Measurements from ENCODE around the gene IFNAR2.
"Not testable (repeated sequence)": the region's sequence is repeated elsewhere in the genome, so short reads cannot be mapped to it uniquely, and the experiment has no call there.

Gene IFNAR2

DNA sequence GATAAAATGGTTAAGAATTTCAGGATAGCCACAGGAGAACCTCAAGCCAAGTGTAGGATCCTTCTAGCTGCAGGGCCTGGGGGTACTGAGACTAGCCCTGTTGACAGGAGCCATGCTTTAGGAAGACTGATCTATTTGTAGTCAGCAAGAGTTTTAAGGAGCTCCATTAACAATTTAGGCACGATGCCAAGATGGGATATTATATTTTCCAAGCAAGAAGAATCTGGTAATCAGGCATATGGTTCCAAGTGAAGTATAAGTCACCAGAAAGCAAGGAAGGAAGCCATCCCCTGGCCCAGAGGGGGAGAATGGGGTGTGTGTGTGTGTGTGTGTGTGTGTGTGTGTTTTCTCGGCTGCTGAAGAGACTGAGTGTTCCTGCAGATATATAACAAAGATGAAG is 7.0 kb downstream of the IFNAR2 start:
- H3K36me3 ChIP-seq (ENCODE audit: control insufficient read depth in 1 of 2, insufficient read depth in 2 of 2, low read length in 2 of 2), result no peaks in the 10 kb centered on the region
- peaks cover 0 to 12% of the 10 kb centered on the region in 2 donors for H3K4me1 ChIP-seq (ENCODE audit: control insufficient read depth in 1 of 2, insufficient read depth in 2 of 2, low read length in 2 of 2)
- no peak overlapping the region for H3K4me3 ChIP-seq (ENCODE audit: low read depth in 1 of 2, low read length in 2 of 2)
- H3K27ac ChIP-seq (ENCODE audit: low read length), result no peak overlapping the region
- H3K27me3 ChIP-seq (ENCODE audit: low read depth, low read length), result no peaks in the 10 kb centered on the region
- H3K9me3 ChIP-seq (ENCODE audit: control insufficient read depth in 1 of 2, low read length in 2 of 2), result no peaks in the 10 kb centered on the region

DNA sequence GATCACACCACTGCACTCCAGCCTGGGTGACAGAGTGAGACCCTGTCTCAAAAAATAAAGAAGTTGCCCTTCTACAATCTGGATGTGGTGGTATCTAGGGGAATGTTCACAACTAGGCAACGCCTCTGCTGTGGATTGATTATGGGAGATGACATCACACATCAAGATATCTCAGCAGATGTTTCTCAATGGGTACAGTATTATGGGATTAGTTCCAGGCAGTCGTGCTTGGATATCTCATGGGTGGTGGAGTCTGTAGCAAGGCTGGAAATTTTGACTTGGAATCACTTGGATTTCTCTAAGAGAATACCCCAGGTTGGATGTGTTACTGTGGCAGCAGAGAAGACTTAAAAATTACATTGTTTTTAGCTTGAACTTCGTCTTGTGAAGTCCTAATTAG is 7.7 kb downstream of the IFNAR2 start:
- Histone ChIP-seq H3K36me3 (ENCODE audit: control insufficient read depth in 1 of 2, insufficient read depth in 2 of 2, low read length in 2 of 2) (no peaks in the 10 kb centered on the region), H3K9me3 (ENCODE audit: control insufficient read depth in 1 of 2, low read length in 2 of 2) (no peaks in the 10 kb centered on the region), H3K4me1 (ENCODE audit: control insufficient read depth in 1 of 2, insufficient read depth in 2 of 2, low read length in 2 of 2) (peaks cover 0 to 8% of the 10 kb centered on the region in 2 donors), H3K27me3 (ENCODE audit: low read depth, low read length) (no peaks in the 10 kb centered on the region), H3K4me3 (ENCODE audit: low read depth in 1 of 2, low read length in 2 of 2) (no peak overlapping the region), H3K27ac (ENCODE audit: low read length) (no peak overlapping the region)

GRCh38 chr21:33238146-33238545 is 8.4 kb downstream of the IFNAR2 start:
- Histone ChIP-seq H3K27me3 (ENCODE audit: low read depth, low read length) (no peaks in the 10 kb centered on the region), H3K9me3 (ENCODE audit: control insufficient read depth in 1 of 2, low read length in 2 of 2) (no peaks in the 10 kb centered on the region), H3K4me3 (ENCODE audit: low read depth in 1 of 2, low read length in 2 of 2) (no peak overlapping the region), H3K36me3 (ENCODE audit: control insufficient read depth in 1 of 2, insufficient read depth in 2 of 2, low read length in 2 of 2) (peaks cover 0 to 2% of the 10 kb centered on the region in 2 donors), H3K27ac (ENCODE audit: low read length) (peak overlapping the region; percentile 36), H3K4me1 (ENCODE audit: control insufficient read depth in 1 of 2, insufficient read depth in 2 of 2, low read length in 2 of 2) (peaks cover 0 to 8% of the 10 kb centered on the region in 2 donors)

- H3K4me1 ChIP-seq (ENCODE audit: control insufficient read depth in 1 of 2, insufficient read depth in 2 of 2, low read length in 2 of 2), result peaks cover 0 to 8% of the 10 kb centered on the region in 2 donors
- H3K27me3 ChIP-seq (ENCODE audit: low read depth, low read length), result no peaks in the 10 kb centered on the region
- H3K4me3 ChIP-seq (ENCODE audit: low read depth in 1 of 2, low read length in 2 of 2), result no peak overlapping the region
- no peaks in the 10 kb centered on the region for H3K9me3 ChIP-seq (ENCODE audit: control insufficient read depth in 1 of 2, low read length in 2 of 2)
- peaks cover 0 to 8% of the 10 kb centered on the region in 2 donors for H3K36me3 ChIP-seq (ENCODE audit: control insufficient read depth in 1 of 2, insufficient read depth in 2 of 2, low read length in 2 of 2)
- H3K27ac ChIP-seq (ENCODE audit: low read length), result no peak overlapping the region
Observed at GRCh38 chr21:33238565-33239255, 9.0 kb downstream of the IFNAR2 start.

DNA sequence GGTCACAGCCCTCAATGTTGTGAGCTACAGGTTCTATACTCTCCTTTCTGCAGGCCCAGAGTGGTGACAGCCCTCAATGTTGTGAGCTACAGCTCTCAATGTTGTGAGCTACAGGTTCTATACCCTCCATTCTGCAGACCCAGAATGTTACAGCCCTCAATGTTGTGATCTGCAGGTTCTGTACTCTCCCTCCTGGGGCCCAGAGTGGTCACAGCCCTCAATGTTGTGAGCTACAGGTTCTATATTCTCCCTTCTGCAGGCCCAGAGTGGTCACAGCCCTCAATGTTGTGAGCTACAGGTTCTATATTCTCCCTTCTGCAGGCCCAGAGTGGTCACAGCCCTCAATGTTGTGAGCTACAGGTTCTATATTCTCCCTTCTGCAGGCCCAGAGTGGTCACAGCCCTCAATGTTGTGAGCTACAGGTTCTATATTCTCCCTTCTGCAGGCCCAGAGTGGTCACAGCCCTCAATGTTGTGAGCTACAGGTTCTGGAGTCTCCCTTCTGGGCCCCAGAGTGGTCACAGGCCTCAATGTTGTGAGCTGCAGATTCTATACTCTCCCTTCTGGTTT is 9.9 kb downstream of the IFNAR2 start:
- H3K9me3 ChIP-seq (ENCODE audit: control insufficient read depth in 1 of 2, low read length in 2 of 2); H3K27ac ChIP-seq (ENCODE audit: low read length); H3K4me1 ChIP-seq (ENCODE audit: control insufficient read depth in 1 of 2, insufficient read depth in 2 of 2, low read length in 2 of 2); H3K27me3 ChIP-seq (ENCODE audit: low read depth, low read length); H3K4me3 ChIP-seq (ENCODE audit: low read depth in 1 of 2, low read length in 2 of 2): not testable (repeated sequence)
- H3K36me3 ChIP-seq (ENCODE audit: control insufficient read depth in 1 of 2, insufficient read depth in 2 of 2, low read length in 2 of 2), result peaks cover 3 to 12% of the 10 kb centered on the region in 2 donors

GRCh38 chr21:33240404-33240803 is 10.7 kb downstream of the IFNAR2 start:
- H3K27me3 ChIP-seq (ENCODE audit: low read depth, low read length), result no peaks in the 10 kb centered on the region
- H3K27ac ChIP-seq (ENCODE audit: low read length), result no peak overlapping the region
- peaks cover 11 to 18% of the 10 kb centered on the region in 2 donors for H3K36me3 ChIP-seq (ENCODE audit: control insufficient read depth in 1 of 2, insufficient read depth in 2 of 2, low read length in 2 of 2)
- H3K4me3 ChIP-seq (ENCODE audit: low read depth in 1 of 2, low read length in 2 of 2), result no peak overlapping the region
- no peaks in the 10 kb centered on the region for H3K9me3 ChIP-seq (ENCODE audit: control insufficient read depth in 1 of 2, low read length in 2 of 2)
- H3K4me1 ChIP-seq (ENCODE audit: control insufficient read depth in 1 of 2, insufficient read depth in 2 of 2, low read length in 2 of 2), result peaks cover 0 to 8% of the 10 kb centered on the region in 2 donors

DNA sequence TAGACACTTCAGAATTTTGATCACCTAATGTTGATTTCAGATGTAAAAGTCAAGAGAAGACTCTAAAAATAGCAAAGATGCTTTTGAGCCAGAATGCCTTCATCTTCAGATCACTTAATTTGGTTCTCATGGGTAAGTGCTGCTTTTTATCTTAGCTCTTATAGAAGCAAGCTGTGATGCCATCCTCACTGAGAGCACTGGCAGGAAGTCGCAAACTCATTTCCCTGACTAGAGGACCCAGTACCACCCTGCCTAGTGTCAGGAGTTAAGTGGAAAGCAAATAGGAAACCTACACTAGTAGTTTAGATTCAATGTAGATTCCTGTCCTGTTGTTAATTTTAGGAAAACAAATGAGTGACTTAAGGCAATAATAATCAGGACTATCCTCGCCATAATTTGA is 12.1 kb downstream of the IFNAR2 start:
- Histone ChIP-seq H3K4me1 (ENCODE audit: control insufficient read depth in 1 of 2, insufficient read depth in 2 of 2, low read length in 2 of 2) (peaks cover 0 to 3% of the 10 kb centered on the region in 2 donors), H3K27ac (ENCODE audit: low read length) (no peak overlapping the region), H3K27me3 (ENCODE audit: low read depth, low read length) (no peaks in the 10 kb centered on the region), H3K9me3 (ENCODE audit: control insufficient read depth in 1 of 2, low read length in 2 of 2) (no peaks in the 10 kb centered on the region), H3K4me3 (ENCODE audit: low read depth in 1 of 2, low read length in 2 of 2) (no peak overlapping the region), H3K36me3 (ENCODE audit: control insufficient read depth in 1 of 2, insufficient read depth in 2 of 2, low read length in 2 of 2) (peaks cover 23 to 28% of the 10 kb centered on the region in 2 donors)

DNA sequence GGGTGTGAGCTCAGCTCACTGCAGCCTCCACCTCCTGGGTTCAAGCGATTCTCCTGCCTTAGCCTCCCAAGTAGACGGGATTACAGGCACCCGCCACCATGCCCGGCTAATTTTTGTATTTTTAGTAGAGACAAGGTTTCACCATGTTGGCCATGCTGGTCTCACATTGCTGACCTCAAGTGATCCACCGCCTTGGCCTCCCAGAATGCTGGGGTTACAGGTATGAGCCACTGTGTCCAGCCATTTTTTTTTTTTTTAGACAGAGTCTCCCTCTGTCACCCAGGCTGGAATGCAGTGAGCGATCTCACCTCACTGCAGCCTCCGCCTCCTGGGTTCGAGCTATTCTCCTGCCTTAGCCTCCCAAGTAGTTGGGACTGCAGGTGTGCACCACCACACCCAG is 13.1 kb downstream of the IFNAR2 start:
- H3K36me3 ChIP-seq (ENCODE audit: control insufficient read depth in 1 of 2, insufficient read depth in 2 of 2, low read length in 2 of 2), result peaks cover 30 to 38% of the 10 kb centered on the region in 2 donors
- not testable (repeated sequence) for H3K9me3 ChIP-seq (ENCODE audit: control insufficient read depth in 1 of 2, low read length in 2 of 2); H3K27me3 ChIP-seq (ENCODE audit: low read depth, low read length); H3K4me3 ChIP-seq (ENCODE audit: low read depth in 1 of 2, low read length in 2 of 2); H3K27ac ChIP-seq (ENCODE audit: low read length); H3K4me1 ChIP-seq (ENCODE audit: control insufficient read depth in 1 of 2, insufficient read depth in 2 of 2, low read length in 2 of 2)

DNA sequence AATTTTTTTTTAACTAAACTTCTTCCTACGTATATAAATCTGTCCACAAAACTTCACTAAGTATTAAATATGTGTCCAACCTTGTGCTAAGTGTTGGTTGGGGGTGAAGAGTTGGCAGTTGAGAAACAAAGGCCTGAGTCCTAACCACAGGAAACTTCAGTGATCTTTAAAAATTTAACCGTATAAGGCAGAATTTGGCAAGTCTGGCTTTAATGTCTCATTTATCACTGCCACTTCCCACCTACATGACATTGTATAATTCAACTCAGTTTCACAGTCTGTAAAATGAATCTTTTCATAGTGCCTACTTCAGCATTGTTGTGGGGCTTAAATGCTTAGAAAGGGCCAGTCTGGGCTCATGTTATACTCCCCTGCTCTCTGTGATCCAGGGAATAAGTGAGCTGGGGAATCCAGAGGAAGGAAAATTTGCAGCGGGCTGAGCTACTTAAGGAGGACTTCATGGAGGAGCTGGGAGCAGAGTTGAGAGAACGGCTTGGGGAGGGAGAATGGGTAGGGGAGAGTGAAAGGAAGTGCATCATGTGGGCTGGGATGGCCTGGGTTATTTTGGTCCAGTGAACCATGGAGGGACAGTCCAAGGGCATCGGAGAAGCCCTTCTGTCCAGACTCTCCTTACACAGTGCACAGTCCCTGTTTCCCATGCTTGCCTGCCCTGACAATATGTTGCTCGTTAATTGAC is 14.5 kb downstream of the IFNAR2 start:
- Histone ChIP-seq H3K36me3 (ENCODE audit: control insufficient read depth in 1 of 2, insufficient read depth in 2 of 2, low read length in 2 of 2) (peaks cover 37 to 49% of the 10 kb centered on the region in 2 donors), H3K27ac (ENCODE audit: low read length) (no peak overlapping the region), H3K9me3 (ENCODE audit: control insufficient read depth in 1 of 2, low read length in 2 of 2) (no peaks in the 10 kb centered on the region), H3K4me1 (ENCODE audit: control insufficient read depth in 1 of 2, insufficient read depth in 2 of 2, low read length in 2 of 2) (peaks cover 0 to 3% of the 10 kb centered on the region in 2 donors), H3K4me3 (ENCODE audit: low read depth in 1 of 2, low read length in 2 of 2) (no peak overlapping the region), H3K27me3 (ENCODE audit: low read depth, low read length) (no peaks in the 10 kb centered on the region)

GRCh38 chr21:33244779-33245105 is 15.0 kb downstream of the IFNAR2 start:
- Histone ChIP-seq H3K4me3 (ENCODE audit: low read depth in 1 of 2, low read length in 2 of 2) (no peak overlapping the region), H3K27ac (ENCODE audit: low read length) (no peak overlapping the region), H3K4me1 (ENCODE audit: control insufficient read depth in 1 of 2, insufficient read depth in 2 of 2, low read length in 2 of 2) (peaks cover 0 to 3% of the 10 kb centered on the region in 2 donors), H3K9me3 (ENCODE audit: control insufficient read depth in 1 of 2, low read length in 2 of 2) (no peaks in the 10 kb centered on the region), H3K27me3 (ENCODE audit: low read depth, low read length) (no peaks in the 10 kb centered on the region), H3K36me3 (ENCODE audit: control insufficient read depth in 1 of 2, insufficient read depth in 2 of 2, low read length in 2 of 2) (peaks cover 42 to 55% of the 10 kb centered on the region in 2 donors)

DNA sequence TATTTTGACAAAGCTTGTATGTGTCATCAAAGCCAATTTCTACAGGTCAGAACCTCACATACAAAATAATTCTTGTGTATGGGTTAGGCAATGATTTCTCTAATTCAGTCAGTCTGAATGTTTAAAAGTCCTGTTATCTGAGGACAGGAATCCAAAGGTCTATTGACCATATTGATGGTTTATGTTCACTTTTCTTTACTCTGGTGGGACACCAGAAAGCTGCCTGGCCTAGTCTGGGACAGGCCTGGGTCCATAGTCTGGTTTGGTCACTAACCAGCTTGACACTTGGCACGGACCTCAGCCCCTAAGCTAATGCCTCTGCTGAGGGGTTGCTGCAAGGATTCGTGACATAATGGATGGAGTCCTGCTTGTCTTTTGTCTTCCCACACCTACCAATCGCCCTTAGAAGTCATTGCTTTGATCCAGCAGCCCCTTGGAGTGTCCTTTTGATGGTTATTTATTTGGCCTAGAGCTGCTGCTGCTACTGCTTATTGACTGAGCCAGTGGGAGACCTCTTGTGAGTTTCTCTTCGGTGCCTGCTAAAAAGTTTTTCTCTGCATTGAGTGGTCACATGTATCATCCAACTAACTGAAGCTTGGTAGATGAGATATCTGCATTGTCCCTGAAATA is 15.7 kb downstream of the IFNAR2 start:
- Histone ChIP-seq H3K27me3 (ENCODE audit: low read depth, low read length) (no peaks in the 10 kb centered on the region), H3K4me3 (ENCODE audit: low read depth in 1 of 2, low read length in 2 of 2) (no peak overlapping the region), H3K27ac (ENCODE audit: low read length) (no peak overlapping the region), H3K9me3 (ENCODE audit: control insufficient read depth in 1 of 2, low read length in 2 of 2) (no peaks in the 10 kb centered on the region), H3K36me3 (ENCODE audit: control insufficient read depth in 1 of 2, insufficient read depth in 2 of 2, low read length in 2 of 2) (peaks cover 44 to 56% of the 10 kb centered on the region in 2 donors), H3K4me1 (ENCODE audit: control insufficient read depth in 1 of 2, insufficient read depth in 2 of 2, low read length in 2 of 2) (peaks cover 0 to 3% of the 10 kb centered on the region in 2 donors)
